Stimulated activated CD4-positive, alpha-beta T cell treated with anti-CD3 and anti-CD28 coated beads, Interleukin-4, amount 100 ng/mL, for 24 hours (primary cell): ENCODE data around the gene TOM1L1.

ENCODE experiments used
- DNase-seq: peaks from one replicate; pipeline ENCODE4 v3.0.0-alpha.2; 2020

Gene TOM1L1

DNA sequence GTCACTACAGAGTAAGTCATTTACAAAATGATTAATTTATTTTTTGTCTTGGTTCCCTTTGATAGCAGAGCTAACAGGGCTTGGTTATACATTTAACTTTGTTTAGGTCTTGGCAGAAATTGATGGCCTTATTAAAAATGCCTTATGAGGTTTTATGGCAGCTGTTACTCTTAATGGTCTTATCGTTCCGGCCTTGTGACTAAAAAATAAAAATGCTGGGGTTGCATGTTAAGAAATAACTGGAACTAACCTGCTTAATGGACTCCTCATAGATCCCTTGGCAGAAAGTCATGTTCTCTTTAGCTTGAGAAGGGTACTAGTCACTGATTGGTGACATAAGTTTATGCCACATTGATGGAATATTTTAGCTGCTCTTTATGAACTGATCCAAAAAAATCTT, 49.5 kb downstream of the TOM1L1 start:
- no peak for DNase-seq

GRCh38 chr17:54951286-54951685, 50.6 kb downstream of the TOM1L1 start:
- no peak for DNase-seq

- no peak for DNase-seq
Measured at GRCh38 chr17:54956791-54957190, 56.1 kb downstream of the TOM1L1 start.

DNA sequence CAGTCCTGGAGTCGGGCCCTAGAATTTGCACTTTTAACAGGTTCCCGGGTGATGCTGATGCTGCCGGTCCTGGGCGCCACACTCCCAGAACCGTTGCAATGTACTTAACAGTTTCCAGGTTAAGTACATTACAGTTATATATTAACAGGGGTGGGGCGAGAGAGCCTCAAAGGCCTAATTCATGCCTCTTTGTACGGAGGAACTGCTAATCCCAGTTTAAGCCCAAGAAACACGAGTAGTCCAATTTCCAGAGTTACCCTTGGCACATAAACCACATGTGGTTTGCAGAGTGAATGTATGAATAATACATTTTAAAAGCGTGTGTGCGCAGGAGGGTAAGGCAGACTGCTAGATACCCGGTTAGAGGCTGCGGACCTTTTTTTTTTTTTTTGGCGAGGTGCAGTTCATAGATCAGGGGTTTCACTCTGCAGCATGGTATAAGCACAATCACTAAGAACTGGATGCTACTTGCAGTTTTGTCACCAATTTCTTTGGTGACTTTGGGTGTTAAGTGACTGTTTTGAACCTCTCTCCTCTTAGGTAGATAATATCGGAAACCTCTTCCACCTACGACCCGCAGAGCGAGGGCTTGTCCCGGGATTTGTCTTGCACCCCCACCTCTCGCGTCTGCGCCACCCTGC, 67.1 kb downstream of the TOM1L1 start:
- DNase-seq: peak; percentile 10

DNA sequence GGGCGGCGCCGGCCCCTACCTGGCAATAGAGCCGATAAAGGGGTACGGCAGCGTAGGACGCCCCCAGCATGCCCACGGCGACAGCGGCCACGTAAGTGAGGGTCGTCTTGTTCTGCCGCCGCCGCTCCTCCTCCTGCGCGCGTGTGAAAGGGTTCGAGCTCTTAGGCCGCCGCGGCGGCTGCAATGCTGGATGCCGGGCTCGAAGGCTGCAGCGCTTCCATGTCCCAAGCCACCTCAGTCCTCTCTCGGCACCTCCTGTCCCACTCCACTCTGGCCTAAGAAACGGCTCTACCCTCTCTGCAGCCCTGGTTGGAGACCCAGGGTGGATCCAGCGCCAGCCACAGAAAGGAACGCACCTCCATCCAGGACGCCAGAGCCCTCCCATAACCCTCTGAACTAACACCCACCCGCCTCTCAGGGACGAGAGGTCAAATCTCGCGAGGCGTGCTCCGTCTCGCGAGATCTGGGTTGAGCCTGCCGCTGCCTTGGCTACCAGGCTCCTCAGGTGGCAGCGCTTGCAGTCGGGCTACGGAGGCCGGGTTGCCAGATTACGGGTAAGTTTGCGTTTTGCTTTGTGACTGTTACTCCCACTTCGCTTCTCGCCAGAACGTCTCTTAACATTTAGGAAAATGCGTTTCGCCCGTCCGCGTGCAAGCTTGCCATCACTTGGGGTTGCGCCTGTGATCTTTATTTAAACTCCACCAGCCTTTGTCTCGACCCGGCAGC, 67.8 kb downstream of the TOM1L1 start, which contains the start of the genes COX11 and STXBP4:
TSS of gene COX11 (minus strand) at position 393 of the 726 bp plus-strand sequence. CDS start at position 385, 8 bp downstream.
TSS of gene STXBP4 (plus strand) at position 504 of the 726 bp plus-strand sequence. CDS start 17,455 bp downstream, outside the sequence.
- DNase-seq: peak; percentile 93

DNA sequence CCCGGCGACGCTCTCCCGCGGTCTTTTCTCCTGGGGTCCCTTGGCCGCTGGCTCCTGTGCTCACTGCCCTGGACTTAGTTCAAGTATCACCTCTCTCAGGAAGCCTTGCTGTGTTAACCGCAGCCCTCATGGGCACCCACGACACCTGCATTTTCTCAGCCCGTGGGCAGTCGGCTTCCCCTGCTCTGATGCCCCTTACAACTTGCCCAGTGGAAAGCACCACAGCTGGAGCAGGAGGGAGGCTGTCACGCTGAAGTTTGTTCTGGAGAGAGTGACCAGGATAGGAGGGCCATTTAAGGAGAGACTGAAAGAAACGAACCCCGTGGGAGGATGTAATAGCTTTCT, 68.3 kb downstream of the TOM1L1 start:
- peak; percentile 33 for DNase-seq

DNA sequence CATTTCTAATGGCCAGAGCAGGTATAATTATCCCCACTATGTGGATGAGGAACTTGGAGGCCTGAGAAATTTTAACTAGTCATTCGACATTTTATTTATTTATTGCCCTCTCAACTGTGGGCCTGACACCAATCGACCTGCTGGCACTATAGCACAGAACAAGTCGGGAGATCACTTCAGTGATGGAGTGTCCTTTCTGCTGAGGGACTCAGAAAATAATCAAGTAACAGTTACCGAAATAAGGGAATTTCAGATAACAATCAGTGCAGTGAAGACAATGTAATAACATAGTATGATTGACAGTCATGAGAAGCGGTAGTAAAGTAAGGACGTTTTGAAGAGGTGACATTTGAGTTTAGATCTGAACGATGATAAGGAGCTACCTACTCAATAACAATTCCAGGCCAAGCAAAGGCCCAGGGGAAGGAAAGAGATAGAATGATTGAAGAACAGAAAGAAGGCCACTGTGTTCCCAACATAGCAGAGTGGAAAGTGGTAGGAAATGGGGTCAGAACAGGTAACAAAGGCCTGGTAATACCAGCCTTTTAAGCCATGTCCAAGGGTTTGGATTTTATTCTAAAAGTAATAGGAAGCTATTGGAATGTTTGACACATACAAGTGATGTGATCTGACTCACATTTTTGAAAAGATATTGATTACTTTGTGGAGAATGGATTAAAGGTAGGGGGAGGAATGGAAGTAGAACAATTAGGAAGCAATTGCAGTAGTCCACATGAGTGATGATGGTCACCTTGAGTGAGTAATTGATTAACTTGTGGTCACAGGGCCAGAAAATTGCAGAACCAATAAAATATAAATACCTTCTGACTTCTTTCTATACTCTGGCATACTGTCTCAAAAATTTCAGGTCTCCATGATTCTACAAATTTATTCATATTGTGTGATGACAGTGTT, 69.3 kb downstream of the TOM1L1 start:
- DNase-seq: no peak

GRCh38 chr17:54971147-54971546, 70.5 kb downstream of the TOM1L1 start:
- DNase-seq: no peak

GRCh38 chr17:54971901-54972300, 71.2 kb downstream of the TOM1L1 start:
- DNase-seq: no peak

DNA sequence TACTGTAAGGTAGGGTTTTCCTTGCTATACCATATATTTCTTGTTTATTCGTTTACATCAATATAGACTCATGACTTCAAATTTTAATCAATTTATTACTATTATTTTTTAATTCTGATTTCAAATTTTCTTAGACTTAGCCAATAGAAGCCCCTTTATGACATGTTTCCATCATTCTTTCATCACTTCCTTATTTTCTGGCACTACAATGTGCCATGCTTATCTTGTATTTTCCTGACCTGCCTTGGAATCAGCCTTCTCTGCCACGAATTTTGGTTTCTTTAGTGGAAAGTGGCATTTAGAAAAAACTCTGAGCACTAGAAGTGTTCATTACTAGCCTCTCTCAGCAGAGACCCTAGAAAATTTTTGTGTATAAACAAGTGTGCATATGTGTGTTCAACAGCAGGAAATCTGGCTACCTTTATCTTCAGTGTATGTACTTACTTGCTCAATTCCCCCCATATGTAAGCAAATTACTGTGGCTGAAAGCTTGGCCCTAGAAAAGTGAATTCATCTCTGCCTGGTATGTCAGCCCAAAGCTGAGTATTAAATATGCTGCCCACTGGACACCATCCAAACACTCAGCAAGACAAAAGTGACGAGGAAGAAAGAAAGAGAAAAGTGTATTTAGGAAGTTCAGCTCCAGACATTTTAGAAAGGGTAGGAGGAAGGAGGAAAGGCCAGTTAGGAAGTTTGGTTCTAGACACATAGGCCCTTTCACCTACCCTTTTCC, 71.9 kb downstream of the TOM1L1 start:
- DNase-seq: no peak

DNA sequence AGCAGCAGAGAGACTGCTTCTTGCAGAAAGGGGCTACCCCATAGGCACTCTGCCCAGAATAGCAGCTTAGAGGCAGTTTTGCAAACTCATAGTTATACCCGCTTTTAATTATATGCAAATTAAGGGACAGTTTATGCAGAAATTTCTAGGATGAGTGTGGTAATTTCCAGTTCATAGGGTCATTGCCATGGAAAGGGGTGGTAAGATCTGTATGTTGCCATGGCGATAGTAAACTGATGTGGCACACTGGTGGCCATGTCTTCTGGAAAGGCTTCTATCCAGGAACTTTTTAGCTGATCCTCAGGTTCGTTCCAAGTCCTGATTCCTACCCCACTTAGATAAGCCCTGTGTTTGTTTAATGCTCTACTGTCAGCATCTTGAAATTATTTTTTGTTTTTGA, 74.1 kb downstream of the TOM1L1 start:
- no peak for DNase-seq

DNA sequence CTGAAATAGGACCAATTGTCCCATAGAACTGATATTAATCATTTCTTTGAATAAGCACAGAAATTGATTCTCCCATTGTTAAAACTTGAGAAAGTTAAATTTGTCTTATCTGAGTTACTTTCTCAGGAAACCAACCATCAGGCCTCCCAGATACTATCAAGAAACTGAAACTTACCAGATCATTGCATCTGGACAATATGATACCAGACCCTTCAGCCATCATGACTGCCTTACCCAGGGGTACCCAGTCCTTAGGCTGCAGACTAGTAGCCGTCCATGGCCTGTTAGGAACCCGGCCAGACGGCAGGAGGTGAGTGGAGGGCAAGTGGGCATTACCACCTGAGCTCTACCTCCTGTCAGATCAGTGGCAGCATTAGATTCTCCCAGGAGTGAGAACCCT, 75.7 kb downstream of the TOM1L1 start:
- no peak for DNase-seq

DNA sequence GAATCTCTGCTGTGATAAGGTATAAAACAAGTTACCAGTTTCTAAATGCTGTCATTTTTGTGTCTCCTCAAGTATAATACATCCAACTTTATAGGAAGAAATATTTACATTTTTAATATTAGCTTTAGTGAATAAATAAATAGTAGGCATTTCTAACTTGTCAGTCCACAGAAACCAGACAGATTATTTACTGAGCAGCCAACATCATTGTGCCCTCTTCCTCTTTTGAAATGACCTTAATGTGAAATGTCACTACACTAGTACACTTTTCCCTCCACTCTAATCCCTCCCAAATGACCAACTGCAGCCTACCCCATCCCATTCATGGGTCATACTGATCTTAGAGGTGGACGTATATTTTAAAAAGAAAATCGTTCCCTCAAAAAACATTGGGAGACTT, 77.1 kb downstream of the TOM1L1 start:
- DNase-seq: no peak

- DNase-seq: no peak
Measured at GRCh38 chr17:54979657-54980056, 79.0 kb downstream of the TOM1L1 start.

GRCh38 chr17:54980375-54980774, 79.7 kb downstream of the TOM1L1 start:
- no peak for DNase-seq

- no peak for DNase-seq
Measured at GRCh38 chr17:54982399-54982798, 81.7 kb downstream of the TOM1L1 start.

DNA sequence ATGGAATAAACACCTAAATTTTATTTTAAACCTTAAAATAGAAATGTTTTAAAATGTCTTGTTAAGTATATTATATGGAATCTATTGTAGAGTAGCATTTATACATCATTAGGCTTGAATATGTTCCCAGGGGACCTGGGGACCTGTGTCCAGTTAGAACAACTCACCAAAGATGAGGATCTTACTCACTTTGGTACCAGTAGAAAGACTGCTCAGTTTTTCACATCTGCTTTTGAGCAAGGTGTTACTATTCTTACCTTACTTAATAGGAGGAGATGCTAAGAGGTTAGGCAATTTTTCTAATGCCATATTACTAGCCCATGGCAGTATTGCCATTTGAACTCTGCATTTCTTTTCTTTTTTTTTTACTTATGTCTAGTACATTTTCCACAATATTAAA, 82.6 kb downstream of the TOM1L1 start:
- DNase-seq: no peak

DNA sequence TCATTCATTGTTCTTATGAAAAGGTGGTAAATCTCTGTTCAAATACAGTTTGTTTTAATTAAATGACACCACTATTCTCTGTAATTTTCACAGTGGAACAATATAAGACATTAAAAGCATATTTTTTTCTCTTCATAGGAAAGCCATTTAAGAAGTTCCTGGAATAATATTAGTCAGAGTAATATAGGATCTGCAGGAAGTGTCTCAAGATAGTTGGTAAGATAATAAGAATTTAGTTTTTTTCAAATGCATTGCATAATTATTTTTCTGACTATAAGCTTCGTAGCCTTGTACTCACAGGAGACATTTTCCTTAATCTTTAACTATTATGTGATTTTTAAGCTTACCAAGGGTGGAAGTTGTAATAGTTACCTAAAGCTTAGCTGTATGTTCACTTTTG, 84.8 kb downstream of the TOM1L1 start:
- DNase-seq: no peak

GRCh38 chr17:54990118-54990517, 89.5 kb downstream of the TOM1L1 start:
- DNase-seq: no peak

GRCh38 chr17:54991567-54991966, 90.9 kb downstream of the TOM1L1 start:
- no peak for DNase-seq

GRCh38 chr17:54992797-54993639, 92.4 kb downstream of the TOM1L1 start:
- no peak for DNase-seq

GRCh38 chr17:54996441-54996840, 95.8 kb downstream of the TOM1L1 start:
- DNase-seq: no peak
